ENCODE data around the gene SVEP1. TPM values are rescaled to one million over a fixed set of nuclear protein-coding genes. Genes with fewer than 3 reads are reported as not detected.
A peak's percentile ranks its signal among the peaks of the same experiment; 100 is the strongest.

SVEP1 gene
- total and polyA plus RNA-seq, 4 donors = 3.3 to 38.9 (median 19.6) TPM

- H3K27ac ChIP-seq (ENCODE audit: low read depth in 1 of 2, low read length in 1 of 2) = no peak overlapping the region
- TF ChIP-seq CTCF (IDR thresholded peaks at IDR 0.05; ENCODE audit: control extremely low read depth, extremely low read depth) = no peak
- ATAC-seq (ENCODE audit: insufficient read depth, low FRiP score) (no peak), DNase-seq (no peak)
- H3K27me3 ChIP-seq (ENCODE audit: control insufficient read depth in 3 of 3, insufficient read depth in 3 of 3, low read length in 2 of 3) = no peaks in the 10 kb centered on the region
- WGBS, 2 donors = 83 to 90% methylated on average over 3 of the region's 3 CpGs
- peaks cover 0 to 21% (median 3%) of the 10 kb centered on the region in 4 donors for H3K36me3 ChIP-seq (ENCODE audit: control insufficient read depth in 4 of 4, insufficient read depth in 4 of 4, low read length in 4 of 4)
- H3K9me3 ChIP-seq (ENCODE audit: control insufficient read depth in 4 of 4, insufficient read depth in 3 of 4, low read length in 3 of 4) = no peaks in the 10 kb centered on the region
- peaks cover 0 to 9% (median 0%) of the 10 kb centered on the region in 5 donors for H3K4me1 ChIP-seq (ENCODE audit: control insufficient read depth in 5 of 5, insufficient read depth in 5 of 5, low read length in 5 of 5)
- no peak overlapping the region for H3K4me3 ChIP-seq
- no peak overlapping the region for H3K9ac ChIP-seq (ENCODE audit: insufficient read depth in 1 of 2, low read length in 2 of 2)
These were observed 147.3 kb downstream of the SVEP1 start for GRCh38 chr9:110432253-110432652.

GRCh38 chr9:110429453-110429852, 150.1 kb downstream of the SVEP1 start:
- no peak for ATAC-seq (ENCODE audit: insufficient read depth, low FRiP score)
- no peak for DNase-seq
- Histone ChIP-seq H3K9me3 (ENCODE audit: control insufficient read depth in 4 of 4, insufficient read depth in 3 of 4, low read length in 3 of 4) (no peaks in the 10 kb centered on the region), H3K36me3 (ENCODE audit: control insufficient read depth in 4 of 4, insufficient read depth in 4 of 4, low read length in 4 of 4) (peaks cover 0 to 26% (median 3%) of the 10 kb centered on the region in 4 donors), H3K4me1 (ENCODE audit: control insufficient read depth in 5 of 5, insufficient read depth in 5 of 5, low read length in 5 of 5) (peaks cover 0 to 9% (median 0%) of the 10 kb centered on the region in 5 donors), H3K27me3 (ENCODE audit: control insufficient read depth in 3 of 3, insufficient read depth in 3 of 3, low read length in 2 of 3) (no peaks in the 10 kb centered on the region), H3K4me3 (no peak overlapping the region), H3K9ac (ENCODE audit: insufficient read depth in 1 of 2, low read length in 2 of 2) (no peak overlapping the region), H3K27ac (ENCODE audit: low read depth in 1 of 2, low read length in 1 of 2) (no peak overlapping the region)
- 88% methylated on average over 1 of the region's 1 CpG for WGBS, 2 donors
- no peak for TF ChIP-seq CTCF (IDR thresholded peaks at IDR 0.05; ENCODE audit: control extremely low read depth, extremely low read depth)

GRCh38 chr9:110427497-110428104, 151.9 kb downstream of the SVEP1 start:
- peak; percentile 45 to 51 (median 49) for DNase-seq

More at GRCh38 chr9:110427497-110428104, 151.9 kb downstream of the SVEP1 start:
- ATAC-seq (ENCODE audit: insufficient read depth, low FRiP score) = no peak
- Histone ChIP-seq H3K9me3 (ENCODE audit: control insufficient read depth in 4 of 4, insufficient read depth in 3 of 4, low read length in 3 of 4) (no peaks in the 10 kb centered on the region), H3K27me3 (ENCODE audit: control insufficient read depth in 3 of 3, insufficient read depth in 3 of 3, low read length in 2 of 3) (no peaks in the 10 kb centered on the region), H3K27ac (ENCODE audit: low read depth in 1 of 2, low read length in 1 of 2) (no peak overlapping the region), H3K4me1 (ENCODE audit: control insufficient read depth in 5 of 5, insufficient read depth in 5 of 5, low read length in 5 of 5) (peaks cover 0 to 9% (median 0%) of the 10 kb centered on the region in 5 donors), H3K36me3 (ENCODE audit: control insufficient read depth in 4 of 4, insufficient read depth in 4 of 4, low read length in 4 of 4) (peaks cover 0 to 21% (median 3%) of the 10 kb centered on the region in 4 donors), H3K4me3 (no peak overlapping the region), H3K9ac (ENCODE audit: insufficient read depth in 1 of 2, low read length in 2 of 2) (no peak overlapping the region)
- TF ChIP-seq CTCF (IDR thresholded peaks at IDR 0.05; ENCODE audit: control extremely low read depth, extremely low read depth) = no peak
- WGBS, 2 donors = 39 to 43% methylated on average over 7 of the region's 7 CpGs

All from lung (tissue), 12 donors.